ENCODE data around the gene ITGB2.

The ITGB2 gene

GRCh38 chr21:44921928-44922327 lies 1.2 kb upstream of the ITGB2 start:
- no peak overlapping the region for H3K27ac ChIP-seq
- TF ChIP-seq CTCF (conservative IDR thresholded peaks at IDR 0.05): no peak

DNA sequence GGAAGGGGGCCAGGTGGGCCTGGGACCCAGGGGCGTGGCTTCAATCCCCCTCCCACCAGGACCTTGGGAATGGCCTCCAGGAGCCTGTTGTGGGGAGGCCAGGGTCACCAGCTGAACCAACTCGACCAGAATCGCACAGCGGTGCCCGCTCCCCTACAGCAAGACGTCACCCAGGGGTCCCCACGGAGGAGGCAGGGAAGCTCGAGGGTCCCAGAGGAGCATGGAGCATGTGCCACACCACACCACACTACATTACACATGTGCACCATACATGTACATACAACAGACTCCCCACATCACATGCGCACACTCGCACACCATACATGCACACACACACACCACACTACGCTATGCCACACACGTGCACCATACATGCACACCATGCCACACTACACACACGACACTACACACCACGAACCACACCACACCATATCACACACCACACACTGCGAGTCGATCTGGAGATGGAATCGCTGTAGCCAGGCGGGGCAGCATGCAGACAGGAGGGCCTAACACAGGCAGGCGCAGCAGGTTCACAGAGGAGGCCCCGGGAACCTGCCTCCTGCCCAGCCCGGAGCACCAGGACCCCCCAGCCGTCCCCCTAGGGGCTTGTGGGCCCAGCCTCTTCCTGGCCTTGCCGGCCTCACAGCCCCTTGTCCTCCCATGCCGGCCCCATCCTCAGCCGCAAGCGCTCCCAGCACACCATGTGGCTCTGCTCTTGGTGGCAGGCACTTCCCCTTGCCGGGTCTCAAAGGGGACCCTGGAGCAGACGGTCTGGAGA lies 596 bp downstream of the ITGB2 start:
- no peak for TF ChIP-seq CTCF (conservative IDR thresholded peaks at IDR 0.05)

DNA sequence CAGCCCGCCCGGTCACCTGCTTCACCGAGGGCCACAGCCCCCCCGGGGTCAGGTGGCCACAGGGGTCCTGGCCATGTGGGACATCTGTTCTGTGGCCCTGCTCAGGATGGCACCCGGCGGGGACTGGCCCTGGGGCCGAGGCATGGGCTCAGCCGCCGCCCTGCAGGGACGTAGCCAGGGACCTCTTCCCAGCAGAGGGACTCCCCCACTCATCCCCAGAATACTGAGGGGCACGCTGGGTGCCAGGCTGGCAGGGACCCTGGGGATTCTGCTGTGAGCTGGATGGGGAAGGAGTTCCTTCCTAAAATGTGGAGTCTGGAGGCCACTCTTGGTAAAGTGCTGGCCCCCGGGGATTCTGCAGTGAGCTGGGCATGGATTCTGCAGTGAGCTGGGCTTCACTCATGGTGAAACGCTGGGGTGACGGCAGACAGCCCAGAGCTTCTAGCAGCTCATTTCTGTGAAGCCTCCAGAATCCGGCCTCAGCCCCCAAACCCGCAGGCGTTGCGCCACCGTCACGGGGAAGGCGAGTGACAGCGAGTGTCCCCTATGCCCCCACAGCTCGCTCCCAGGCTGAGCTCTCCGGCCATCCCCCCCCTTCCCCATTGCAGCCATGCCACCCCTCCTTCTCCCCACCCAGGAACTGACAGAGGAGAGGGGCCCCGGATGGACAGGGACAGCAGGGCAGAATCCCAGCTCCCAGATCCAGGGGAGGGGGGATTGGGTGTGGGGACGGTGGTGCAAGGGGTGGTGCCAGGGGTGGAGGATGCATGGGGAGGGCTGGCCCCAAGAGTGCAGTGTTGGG lies 1.4 kb downstream of the ITGB2 start:
- TF ChIP-seq CTCF (conservative IDR thresholded peaks at IDR 0.05): no peak
- no peak overlapping the region for H3K27ac ChIP-seq

More for the DNA sequence above, 596 bp downstream of the ITGB2 start:
- H3K27ac ChIP-seq: no peak overlapping the region

GRCh38 chr21:44918581-44919033 lies 2.1 kb downstream of the ITGB2 start:
- no peak for TF ChIP-seq CTCF (conservative IDR thresholded peaks at IDR 0.05)
- no peak overlapping the region for H3K27ac ChIP-seq

- no peak overlapping the region for H3K27ac ChIP-seq
- TF ChIP-seq CTCF (conservative IDR thresholded peaks at IDR 0.05): no peak
These were observed 2.6 kb downstream of the ITGB2 start for GRCh38 chr21:44918107-44918470.

GRCh38 chr21:44917446-44918106 lies 3.1 kb downstream of the ITGB2 start:
- no peak for TF ChIP-seq CTCF (conservative IDR thresholded peaks at IDR 0.05)
- no peak overlapping the region for H3K27ac ChIP-seq

GRCh38 chr21:44916965-44917364 lies 3.7 kb downstream of the ITGB2 start:
- no peak for TF ChIP-seq CTCF (conservative IDR thresholded peaks at IDR 0.05)
- no peak overlapping the region for H3K27ac ChIP-seq
